OCI-LY7 (cell line): ENCODE measurements around the gene ADD1. TPM values are rescaled to one million over a fixed set of nuclear protein-coding genes. Genes with fewer than 3 reads are reported as not detected.
A peak's percentile ranks its signal among the peaks of the same experiment; 100 is the strongest.

Experiments
- BruUV-seq: library from RNA; stranded (reverse); fragments of 400-500 nt; replicated peaks from 2 replicates; lab custom pipeline; 2021; lab: Mats Ljungman, UMichigan
- CTCF ChIA-PET: fragments of 300-600 bp; sonication (Branson Sonifier 250); formaldehyde crosslinking; loops from one replicate; lab custom pipeline; 2022; ENCODE audit warnings: antibody characterized with exemption; ENCODE audit not compliant: unreplicated experiment; lab: Charles Lee
- POLR2A ChIA-PET: fragments of 300-600 bp; sonication (Branson Sonifier 250); formaldehyde crosslinking; loops from one replicate; lab custom pipeline; 2022; ENCODE audit warnings: antibody characterized with exemption; lab: Charles Lee
- DNase-seq: peaks from one replicate; pipeline ENCODE4 v3.0.0-alpha.2; 2015; ENCODE audit warnings: low spot score
- H2AFZ ChIP-seq: fragments of 200-600 bp; sonication (generic), shearing (Covaris generic); 2 replicates; pipeline ENCODE4 v1.6.1; 2014; ENCODE audit warnings: mild to moderate bottlenecking, antibody characterized with exemption, low read length, moderate library complexity
- H3K27ac ChIP-seq: fragments of 200-600 bp; sonication (generic); 2 replicates; pipeline ENCODE4 v1.5.1; 2014; ENCODE audit warnings: mixed run types, low read depth, mild to moderate bottlenecking, moderate library complexity, low read length, inconsistent platforms; ENCODE audit not compliant: poor library complexity, severe bottlenecking
- H3K36me3 ChIP-seq: fragments of 200-600 bp; sonication (generic); 2 replicates; pipeline ENCODE4 v1.6.1; 2014; ENCODE audit warnings: mild to moderate bottlenecking, antibody characterized with exemption, low read length, moderate library complexity, mixed read lengths; ENCODE audit not compliant: insufficient read depth
- H3K4me1 ChIP-seq: fragments of 200-600 bp; sonication (generic); 2 replicates; pipeline ENCODE4 v1.5.1; 2014; ENCODE audit warnings: mild to moderate bottlenecking, low read length; ENCODE audit not compliant: insufficient read depth, poor library complexity, severe bottlenecking
- H3K4me2 ChIP-seq: fragments of 200-600 bp; sonication (generic); 2 replicates; pipeline ENCODE4 v1.6.1; 2014; ENCODE audit warnings: mild to moderate bottlenecking, low read length
- H3K4me3 ChIP-seq: fragments of 200-600 bp; sonication (generic); 2 replicates; pipeline ENCODE4 v1.5.1; 2014; ENCODE audit warnings: mild to moderate bottlenecking, low read depth, low read length; ENCODE audit not compliant: poor library complexity, severe bottlenecking
- H3K79me2 ChIP-seq: fragments of 200-600 bp; sonication (generic); 2 replicates; pipeline ENCODE4 v1.6.1; 2016; ENCODE audit warnings: low read depth, mild to moderate bottlenecking, low read length, moderate library complexity, mixed read lengths; ENCODE audit not compliant: insufficient read depth
- H3K9me2 ChIP-seq: fragments of 200-600 bp; sonication (generic); 2 replicates; pipeline ENCODE4 v1.6.1; 2016; ENCODE audit warnings: mild to moderate bottlenecking, low read length, mixed read lengths; ENCODE audit not compliant: insufficient read depth
- H3K9me3 ChIP-seq: fragments of 200-600 bp; sonication (generic); 2 replicates; pipeline ENCODE4 v1.6.1; 2014; ENCODE audit warnings: mild to moderate bottlenecking, mixed run types, low read length, mixed read lengths
- H4K20me1 ChIP-seq: fragments of 200-600 bp; sonication (generic); 2 replicates; pipeline ENCODE4 v1.6.1; 2014; ENCODE audit warnings: mild to moderate bottlenecking, antibody characterized with exemption, low read length, moderate library complexity, mixed read lengths; ENCODE audit not compliant: insufficient read depth
- CTCF ChIP-seq: fragments of 200-600 bp; sonication (generic); conservative IDR thresholded peaks from 2 replicates; pipeline ENCODE4 v1.5.1; 2014; ENCODE audit warnings: mild to moderate bottlenecking, antibody characterized with exemption, low read length, moderate library complexity, mixed read lengths
- EZH2phosphoT487 ChIP-seq: fragments of 200-600 bp; sonication (generic); IDR thresholded peaks from 2 replicates; pipeline ENCODE4 v1.6.1; 2018; ENCODE audit warnings: low read depth, borderline replicate concordance, mild to moderate bottlenecking, mixed run types, antibody characterized with exemption, low read length, moderate library complexity, mixed read lengths
- intact Hi-C: fragments of 100-400 bp; cut with micrococcal nuclease; formaldehyde crosslinking; loops from one replicate; pipeline ENCODE4 v1.10.0; 2022; ENCODE audit not compliant: unreplicated experiment
- total RNA-seq, 2 experiments: library from RNA; depleted of rRNA in 1 of 2; stranded (reverse); fragments of >200 nt in 1 of 2; shearing (Covaris generic) in 1 of 2; gene quantifications; 2 replicates each; pipeline ENCODE4 v1.2.3, GENCODE V29; 2014 to 2022

Gene ADD1
- total RNA-seq, 2 experiments from 2014 or later: 85.3 to 108 TPM

GRCh38 chr4:2940267-2941137 lies 96.9 kb downstream of the ADD1 start:
- Histone ChIP-seq H3K79me2 (no peaks in the 10 kb centered on the region), H3K4me3 (no peak overlapping the region), H3K9me2 (no peaks in the 10 kb centered on the region), H3K27ac (no peak overlapping the region), H4K20me1 (no peaks in the 10 kb centered on the region), H3K36me3 (peaks cover 93% of the 10 kb centered on the region), H3K4me1 (peaks cover 25% of the 10 kb centered on the region), H3K4me2 (no peak overlapping the region), H3K9me3 (no peaks in the 10 kb centered on the region), H2AFZ (no peak overlapping the region)
- no TSS peak for BruUV-seq
- CTCF ChIA-PET: no interaction called here
- no peak for DNase-seq
- TF ChIP-seq EZH2phosphoT487 (no peak), CTCF (no peak)
- POLR2A ChIA-PET: no interaction called here
- intact Hi-C loops: no loop called here

GRCh38 chr4:2941138-2942036 lies 97.7 kb downstream of the ADD1 start:
- Histone ChIP-seq H3K9me3 (no peaks in the 10 kb centered on the region), H2AFZ (no peak overlapping the region), H3K36me3 (peaks cover 96% of the 10 kb centered on the region), H3K9me2 (no peaks in the 10 kb centered on the region), H3K27ac (no peak overlapping the region), H3K4me2 (no peak overlapping the region), H4K20me1 (no peaks in the 10 kb centered on the region), H3K4me3 (no peak overlapping the region), H3K79me2 (no peaks in the 10 kb centered on the region), H3K4me1 (peaks cover 16% of the 10 kb centered on the region)
- POLR2A ChIA-PET: no interaction called here
- no TSS peak for BruUV-seq
- CTCF ChIA-PET: no interaction called here
- intact Hi-C loops: no loop called here
- DNase-seq: no peak
- TF ChIP-seq CTCF: 0 out of 2 replicates have a peak, but pooled peaks have one; percentile 15
- TF ChIP-seq EZH2phosphoT487: no peak
